MM.1S (cell line): Measurements from ENCODE around the gene GTPBP6.

Source experiments
- EZH2 ChIP-seq: fragments of 300-600 bp; sonication (generic); optimal IDR thresholded peaks from 2 replicates; pipeline ENCODE3; 2017; ENCODE audit warnings: low read depth, mild to moderate bottlenecking, antibody characterized with exemption, low read length, mixed read lengths
- TF ChIP-seq, protein P1 (sequence below): fragments of 300-600 bp; sonication (generic); IDR thresholded peaks from 2 replicates; pipeline ENCODE4 v1.5.1; 2016; ENCODE audit warnings: antibody characterized with exemption, low read length, mixed read lengths

DNA sequence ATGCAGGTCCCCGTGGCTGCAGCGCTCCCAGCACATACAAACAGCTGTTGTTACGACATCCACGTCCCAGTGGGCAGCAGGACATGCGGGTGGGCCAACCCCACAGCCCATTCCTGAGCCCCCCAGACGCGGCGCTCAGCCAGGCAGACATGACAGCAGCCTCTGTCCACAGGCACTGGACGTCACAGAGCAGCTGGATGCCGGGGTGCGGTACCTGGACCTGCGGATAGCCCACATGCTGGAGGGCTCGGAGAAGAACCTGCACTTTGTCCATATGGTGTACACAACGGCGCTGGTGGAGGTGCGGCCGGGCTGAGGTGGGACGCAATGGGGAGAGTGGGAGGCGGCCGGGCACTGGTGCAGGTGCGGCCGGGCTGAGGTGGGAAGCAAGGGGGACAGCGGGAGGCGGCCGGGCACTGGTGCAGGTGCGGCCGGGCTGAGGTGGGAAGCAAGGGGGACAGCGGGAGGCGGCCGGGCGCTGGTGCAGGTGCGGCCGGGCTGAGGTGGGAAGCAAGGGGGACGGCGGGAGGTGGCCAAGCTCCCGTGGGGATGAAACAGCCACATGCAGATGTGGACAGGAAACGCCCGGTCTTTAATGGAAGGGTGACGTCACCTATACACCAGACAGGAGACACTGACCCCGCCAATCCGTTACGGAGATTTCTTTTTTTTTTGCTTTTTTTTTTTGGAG is 28.0 kb downstream of the GTPBP6 start:
- TF ChIP-seq, protein P1, sequence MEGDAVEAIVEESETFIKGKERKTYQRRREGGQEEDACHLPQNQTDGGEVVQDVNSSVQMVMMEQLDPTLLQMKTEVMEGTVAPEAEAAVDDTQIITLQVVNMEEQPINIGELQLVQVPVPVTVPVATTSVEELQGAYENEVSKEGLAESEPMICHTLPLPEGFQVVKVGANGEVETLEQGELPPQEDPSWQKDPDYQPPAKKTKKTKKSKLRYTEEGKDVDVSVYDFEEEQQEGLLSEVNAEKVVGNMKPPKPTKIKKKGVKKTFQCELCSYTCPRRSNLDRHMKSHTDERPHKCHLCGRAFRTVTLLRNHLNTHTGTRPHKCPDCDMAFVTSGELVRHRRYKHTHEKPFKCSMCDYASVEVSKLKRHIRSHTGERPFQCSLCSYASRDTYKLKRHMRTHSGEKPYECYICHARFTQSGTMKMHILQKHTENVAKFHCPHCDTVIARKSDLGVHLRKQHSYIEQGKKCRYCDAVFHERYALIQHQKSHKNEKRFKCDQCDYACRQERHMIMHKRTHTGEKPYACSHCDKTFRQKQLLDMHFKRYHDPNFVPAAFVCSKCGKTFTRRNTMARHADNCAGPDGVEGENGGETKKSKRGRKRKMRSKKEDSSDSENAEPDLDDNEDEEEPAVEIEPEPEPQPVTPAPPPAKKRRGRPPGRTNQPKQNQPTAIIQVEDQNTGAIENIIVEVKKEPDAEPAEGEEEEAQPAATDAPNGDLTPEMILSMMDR = no peak
- no peak for TF ChIP-seq EZH2
